HFFc6 (cell line): ENCODE measurements around the gene LAMB4. TPM values are rescaled to one million over a fixed set of nuclear protein-coding genes. Genes with fewer than 3 reads are reported as not detected.

Source experiments
- DNase-seq: peaks from one replicate; pipeline ENCODE4 v3.0.0-alpha.2; 2018
- H3K27ac Mint-ChIP-seq: 2 replicates; pipeline ENCODE4 v1.8.0; 2020; ENCODE audit warnings: mild to moderate bottlenecking, mixed read lengths
- H3K27me3 Mint-ChIP-seq: 2 replicates; pipeline ENCODE4 v1.8.0; 2021; ENCODE audit warnings: mild to moderate bottlenecking, moderate library complexity, mixed read lengths; ENCODE audit not compliant: insufficient read depth
- H3K36me3 Mint-ChIP-seq: 2 replicates; pipeline ENCODE4 v1.8.0; 2021; ENCODE audit warnings: low read depth, mixed read lengths
- H3K4me1 Mint-ChIP-seq: 2 replicates; pipeline ENCODE4 v1.8.0; 2020; ENCODE audit warnings: low read depth, mixed read lengths
- H3K4me3 Mint-ChIP-seq: 2 replicates; pipeline ENCODE4 v1.8.0; 2020; ENCODE audit warnings: mild to moderate bottlenecking, moderate library complexity, mixed read lengths
- H3K9me3 Mint-ChIP-seq: 2 replicates; pipeline ENCODE4 v1.8.0; 2020; ENCODE audit warnings: mild to moderate bottlenecking, mixed read lengths
- total RNA-seq, 6 experiments: library from RNA; stranded (reverse); fragmentation: NEBNext Ultra II Directional; extraction: Animal tissue kit (Norgen Biotek cat#: 25700); gene quantifications; 2 replicates in 1 of 6; 3 replicates in 5 of 6; pipeline ENCODE4 v1.2.3, GENCODE V29; 2021
- TF ChIP-seq, protein P1 (sequence below): fragments of 200-600 bp; sonication (generic); IDR thresholded peaks from 2 replicates; pipeline ENCODE4 v1.5.0; 2021; ENCODE audit warnings: antibody characterized with exemption, mild to moderate bottlenecking

LAMB4 gene
- total RNA-seq, 6 experiments from 2014 or later = 0.16 to 0.24 TPM; not detected in 4

DNA sequence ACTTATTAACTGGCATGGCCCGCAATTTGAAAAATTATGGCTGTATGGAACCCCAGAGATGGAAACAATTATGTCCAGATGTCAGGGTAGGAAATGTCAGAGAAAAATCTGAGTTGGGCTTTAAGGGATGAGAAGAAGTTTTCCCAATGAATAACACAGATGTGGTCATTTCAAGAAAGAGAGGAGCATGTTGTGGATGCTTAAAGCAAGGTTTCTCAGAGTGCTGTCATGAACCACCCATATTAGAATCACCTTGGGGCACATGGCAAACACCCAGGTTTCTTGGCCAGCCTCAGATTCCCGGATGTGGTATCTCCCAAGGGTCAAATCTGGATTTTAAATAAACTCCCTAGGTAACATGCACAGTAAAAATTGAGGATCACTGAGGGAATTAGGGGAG is 43.6 kb downstream of the LAMB4 start:
- TF ChIP-seq, protein P1, sequence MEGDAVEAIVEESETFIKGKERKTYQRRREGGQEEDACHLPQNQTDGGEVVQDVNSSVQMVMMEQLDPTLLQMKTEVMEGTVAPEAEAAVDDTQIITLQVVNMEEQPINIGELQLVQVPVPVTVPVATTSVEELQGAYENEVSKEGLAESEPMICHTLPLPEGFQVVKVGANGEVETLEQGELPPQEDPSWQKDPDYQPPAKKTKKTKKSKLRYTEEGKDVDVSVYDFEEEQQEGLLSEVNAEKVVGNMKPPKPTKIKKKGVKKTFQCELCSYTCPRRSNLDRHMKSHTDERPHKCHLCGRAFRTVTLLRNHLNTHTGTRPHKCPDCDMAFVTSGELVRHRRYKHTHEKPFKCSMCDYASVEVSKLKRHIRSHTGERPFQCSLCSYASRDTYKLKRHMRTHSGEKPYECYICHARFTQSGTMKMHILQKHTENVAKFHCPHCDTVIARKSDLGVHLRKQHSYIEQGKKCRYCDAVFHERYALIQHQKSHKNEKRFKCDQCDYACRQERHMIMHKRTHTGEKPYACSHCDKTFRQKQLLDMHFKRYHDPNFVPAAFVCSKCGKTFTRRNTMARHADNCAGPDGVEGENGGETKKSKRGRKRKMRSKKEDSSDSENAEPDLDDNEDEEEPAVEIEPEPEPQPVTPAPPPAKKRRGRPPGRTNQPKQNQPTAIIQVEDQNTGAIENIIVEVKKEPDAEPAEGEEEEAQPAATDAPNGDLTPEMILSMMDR = no peak
- Mint-ChIP-seq H3K4me3 (no peak overlapping the region), H3K36me3 (peaks cover 3% of the 10 kb centered on the region), H3K9me3 (peaks cover 4% of the 10 kb centered on the region), H3K27me3 (no peaks in the 10 kb centered on the region), H3K4me1 (peaks cover 63% of the 10 kb centered on the region), H3K27ac (no peak overlapping the region)
- no peak for DNase-seq

DNA sequence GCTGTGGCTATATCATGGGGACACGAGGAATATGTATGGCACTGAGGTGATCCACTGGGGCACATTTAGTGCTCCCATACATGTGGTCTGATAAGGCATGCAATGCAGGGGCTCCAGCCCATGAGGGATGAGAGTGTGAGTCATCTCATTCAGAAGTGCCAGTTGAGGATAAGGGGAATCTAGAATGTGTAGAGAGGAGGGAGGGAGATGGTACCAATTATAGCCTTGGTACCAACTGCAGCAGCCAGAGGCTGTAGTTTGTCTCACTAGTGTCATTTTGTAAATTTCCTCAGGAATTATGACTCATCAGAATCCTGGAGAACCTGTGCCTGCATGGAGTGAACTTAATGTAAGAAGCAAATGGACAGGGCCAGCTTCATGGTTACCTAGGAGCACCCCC is 46.2 kb downstream of the LAMB4 start:
- H3K4me3 Mint-ChIP-seq = no peak overlapping the region
- peaks cover 73% of the 10 kb centered on the region for H3K4me1 Mint-ChIP-seq
- no peak for DNase-seq
- H3K36me3 Mint-ChIP-seq = peaks cover 7% of the 10 kb centered on the region
- TF ChIP-seq, protein P1 = no peak
- no peaks in the 10 kb centered on the region; the same call in 1 of the 2 replicates for H3K27me3 Mint-ChIP-seq
- no peak overlapping the region for H3K27ac Mint-ChIP-seq
- H3K9me3 Mint-ChIP-seq = peaks cover 9% of the 10 kb centered on the region

DNA sequence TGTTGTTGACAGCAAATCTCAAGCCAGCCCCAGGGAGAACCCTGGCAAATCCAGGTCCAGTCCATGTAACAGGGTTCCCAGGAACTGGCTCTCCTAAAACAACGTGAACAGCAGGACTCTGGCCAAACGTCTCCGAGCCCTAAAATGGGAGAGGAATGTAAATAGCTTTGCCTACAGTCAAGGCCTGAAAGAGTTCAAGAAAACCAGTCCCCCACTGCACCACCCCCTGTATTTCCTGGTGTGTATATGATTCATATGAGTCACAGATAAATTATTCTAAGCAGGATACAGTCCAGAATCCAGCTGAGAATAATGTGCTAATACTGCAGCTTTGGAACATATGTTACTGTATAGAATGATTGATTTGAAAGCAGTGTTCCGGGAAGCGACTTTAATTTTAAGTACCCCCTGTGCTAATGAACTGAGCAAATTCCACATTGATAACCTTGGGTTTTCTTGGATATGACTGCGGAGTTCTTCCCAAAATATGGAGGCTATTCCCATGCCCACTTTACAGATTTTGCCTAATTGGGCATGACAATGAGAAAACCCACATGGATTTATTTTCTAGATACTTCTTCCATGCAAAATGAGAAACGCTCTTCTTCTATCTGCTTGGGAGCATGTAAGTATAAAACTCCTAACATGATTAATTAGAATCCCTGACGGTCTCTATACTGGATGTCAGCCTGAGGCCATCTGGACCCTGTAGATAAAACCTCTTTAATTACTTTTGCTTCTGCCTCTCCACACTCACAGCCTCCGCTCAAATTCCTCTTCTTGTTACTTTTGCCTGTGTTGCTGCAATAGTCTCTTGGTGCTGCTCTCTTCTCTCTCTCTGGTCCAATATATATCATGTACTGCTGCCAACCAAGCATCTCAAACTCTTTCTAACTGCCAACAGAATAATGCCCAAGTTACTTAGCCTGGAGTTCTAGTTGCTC is 50.2 kb downstream of the LAMB4 start:
- Mint-ChIP-seq H3K9me3 (peaks cover 9% of the 10 kb centered on the region), H3K27me3 (no peaks in the 10 kb centered on the region; the same call in 1 of the 2 replicates), H3K27ac (peak overlapping the region; percentile 90), H3K4me3 (peak overlapping the region; percentile 51), H3K36me3 (peaks cover 7% of the 10 kb centered on the region), H3K4me1 (peaks cover 61% of the 10 kb centered on the region)
- peak; percentile 75 for DNase-seq
- TF ChIP-seq, protein P1 = no peak

DNA sequence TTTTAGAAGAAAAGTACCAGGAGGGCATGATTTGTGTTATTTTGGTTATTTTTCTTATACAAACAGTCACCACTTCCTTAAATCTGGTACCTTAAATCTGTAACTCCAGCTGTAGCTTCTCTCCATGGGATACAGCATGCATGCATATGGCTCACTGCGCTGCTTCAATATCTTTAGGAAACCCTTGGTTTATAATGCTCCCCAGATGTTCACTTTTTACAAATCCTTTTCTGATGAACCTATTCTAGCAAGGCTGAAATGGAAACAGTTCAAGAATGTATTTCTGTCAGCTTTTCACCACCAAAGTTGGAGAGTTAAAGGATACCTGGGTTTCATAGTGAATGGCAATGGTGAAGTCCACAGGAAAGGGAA is 50.9 kb downstream of the LAMB4 start:
- TF ChIP-seq, protein P1 = no peak
- Mint-ChIP-seq H3K4me3 (peak overlapping the region; percentile 49), H3K27ac (peak overlapping the region; percentile 90), H3K36me3 (peaks cover 7% of the 10 kb centered on the region), H3K9me3 (peaks cover 9% of the 10 kb centered on the region), H3K27me3 (no peaks in the 10 kb centered on the region; the same call in 1 of the 2 replicates), H3K4me1 (peaks cover 54% of the 10 kb centered on the region)
- DNase-seq = no peak

DNA sequence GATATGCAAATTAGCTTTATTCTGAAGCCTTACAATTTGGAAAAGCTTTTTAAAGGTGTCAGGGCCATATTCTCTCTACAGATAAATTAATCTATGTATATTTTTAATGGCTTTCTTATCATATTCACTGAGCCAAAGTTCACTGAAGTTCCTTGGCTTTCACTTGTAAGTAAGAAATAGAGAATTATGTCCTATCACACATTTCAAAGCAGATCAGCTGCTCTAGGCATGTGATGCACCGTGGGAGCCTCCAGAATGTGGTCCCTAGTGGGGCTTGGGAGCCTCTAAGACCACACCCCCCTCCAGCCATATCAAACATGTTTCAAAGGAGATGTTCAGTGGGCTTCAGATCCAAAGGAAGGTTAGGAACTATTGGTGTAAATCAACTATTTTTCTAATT is 51.5 kb downstream of the LAMB4 start:
- peak overlapping the region; percentile 90 for H3K27ac Mint-ChIP-seq
- TF ChIP-seq, protein P1 = no peak
- H3K27me3 Mint-ChIP-seq = no peaks in the 10 kb centered on the region; the same call in 1 of the 2 replicates
- H3K4me3 Mint-ChIP-seq = peak overlapping the region; percentile 49; the same call in 1 of the 2 replicates
- peaks cover 7% of the 10 kb centered on the region for H3K36me3 Mint-ChIP-seq
- DNase-seq = no peak
- H3K9me3 Mint-ChIP-seq = peaks cover 9% of the 10 kb centered on the region
- peaks cover 50% of the 10 kb centered on the region for H3K4me1 Mint-ChIP-seq
